ENCODE measurements around the gene DONSON.

DONSON gene

GRCh38 chr21:33541105-33541711 lies 47.3 kb downstream of the DONSON start:
- no peak for DNase-seq (ENCODE audit: low spot score)

GRCh38 chr21:33540711-33541104 lies 47.8 kb downstream of the DONSON start:
- no peak for DNase-seq (ENCODE audit: low spot score)

GRCh38 chr21:33539616-33540015 lies 48.9 kb downstream of the DONSON start:
- no peak for DNase-seq (ENCODE audit: low spot score)

- no peak for DNase-seq (ENCODE audit: low spot score)
Observed at GRCh38 chr21:33537212-33537611, 51.3 kb downstream of the DONSON start.

- DNase-seq (ENCODE audit: low spot score), result no peak
Observed at GRCh38 chr21:33531007-33531406, 57.5 kb downstream of the DONSON start.

All from D341Med (cell line).